Liver (tissue), 9 donors: ENCODE data around the gene CRAMP1. TPM values are rescaled to one million over a fixed set of nuclear protein-coding genes. Genes with fewer than 3 reads are reported as not detected.

Experiments
- DNase-seq: peaks from one replicate; pipeline ENCODE4 v3.0.0-alpha.2; 2017; ENCODE audit warnings: low spot score
- H3K27ac ChIP-seq, 2 donors: one replicate each; pipeline ENCODE4 v1.7.0; 2013; ENCODE audit warnings: inconsistent platforms in 2 of 2, low read length in 2 of 2, control low read depth in 1 of 2, low read depth in 1 of 2, mild to moderate bottlenecking in 1 of 2
- H3K27me3 ChIP-seq, 4 donors: one replicate each; pipeline versions ENCODE4 v1.6.1 to v1.7.0; 2013; ENCODE audit warnings: low read length in 3 of 4, inconsistent platforms in 1 of 4, mild to moderate bottlenecking in 1 of 4, moderate library complexity in 1 of 4; ENCODE audit not compliant: control insufficient read depth in 4 of 4, insufficient read depth in 4 of 4
- H3K36me3 ChIP-seq, 4 donors: one replicate each; pipeline versions ENCODE4 v1.6.1 to v1.7.0; 2013; ENCODE audit warnings: low read length in 3 of 4, mild to moderate bottlenecking in 3 of 4, low read depth in 1 of 4, moderate library complexity in 1 of 4; ENCODE audit not compliant: control insufficient read depth in 4 of 4, insufficient read depth in 3 of 4
- H3K4me1 ChIP-seq, 4 donors: one replicate each; pipeline versions ENCODE4 v1.6.1 to v1.7.0; 2013; ENCODE audit warnings: low read length in 3 of 4, mild to moderate bottlenecking in 3 of 4, moderate library complexity in 1 of 4; ENCODE audit not compliant: control insufficient read depth in 4 of 4, insufficient read depth in 4 of 4
- H3K4me3 ChIP-seq, 3 donors: one replicate each; pipeline versions ENCODE4 v1.6.1 to v1.7.0; 2013; ENCODE audit warnings: low read length in 3 of 3, control low read depth in 1 of 3, low read depth in 1 of 3, mild to moderate bottlenecking in 1 of 3
- H3K9ac ChIP-seq, 2 donors: one replicate each; pipeline ENCODE4 v1.7.0; 2013; ENCODE audit warnings: low read length in 2 of 2, mild to moderate bottlenecking in 2 of 2, moderate library complexity in 2 of 2, control low read depth in 1 of 2, low read depth in 1 of 2
- H3K9me3 ChIP-seq, 4 donors: one replicate each; pipeline versions ENCODE4 v1.6.1 to v1.7.0; 2013; ENCODE audit warnings: low read length in 3 of 4; ENCODE audit not compliant: control insufficient read depth in 4 of 4
- EGR1 ChIP-seq, 2 donors: IDR thresholded peaks; 2 replicates each; pipeline ENCODE4 v1.6.1; 2016 to 2018; ENCODE audit warnings: antibody characterized with exemption in 2 of 2, low read depth in 2 of 2
- FOXA1 ChIP-seq: IDR thresholded peaks from 2 replicates; pipeline ENCODE4 v1.6.1; 2016; ENCODE audit warnings: antibody characterized with exemption
- FOXA2 ChIP-seq: IDR thresholded peaks from 2 replicates; pipeline ENCODE4 v1.6.1; 2016; ENCODE audit warnings: antibody characterized with exemption
- HNF4A ChIP-seq, 2 donors: conservative IDR thresholded peaks; 2 replicates each; pipeline ENCODE4 v1.6.1; 2016; ENCODE audit warnings: antibody characterized with exemption in 2 of 2, mild to moderate bottlenecking in 2 of 2
- HNF4G ChIP-seq: IDR thresholded peaks from 2 replicates; pipeline ENCODE4 v1.6.1; 2016; ENCODE audit warnings: antibody characterized with exemption
- JUND ChIP-seq, 2 donors: IDR thresholded peaks; 2 replicates each; pipeline ENCODE4 v1.6.1; 2016; ENCODE audit warnings: antibody characterized with exemption in 2 of 2
- NR2F2 ChIP-seq: IDR thresholded peaks from 2 replicates; pipeline ENCODE4 v1.6.1; 2016; ENCODE audit warnings: antibody characterized with exemption
- RAD21 ChIP-seq, 2 donors: IDR thresholded peaks; 2 replicates each; pipeline ENCODE4 v1.6.1; 2016; ENCODE audit warnings: antibody characterized with exemption in 2 of 2, mild to moderate bottlenecking in 2 of 2
- RXRA ChIP-seq, 2 donors: IDR thresholded peaks; 2 replicates each; pipeline ENCODE4 v1.6.1; 2017 to 2018; ENCODE audit warnings: antibody characterized with exemption in 2 of 2, mild to moderate bottlenecking in 1 of 2
- SP1 ChIP-seq: IDR thresholded peaks from 2 replicates; pipeline ENCODE4 v1.6.1; 2018; ENCODE audit warnings: antibody characterized with exemption, mild to moderate bottlenecking
- TAF1 ChIP-seq: conservative IDR thresholded peaks from 2 replicates; pipeline ENCODE4 v1.6.1; 2016; ENCODE audit warnings: antibody characterized with exemption, mild to moderate bottlenecking
- YY1 ChIP-seq: IDR thresholded peaks from 2 replicates; pipeline ENCODE4 v1.6.1; 2016; ENCODE audit warnings: antibody characterized with exemption, mild to moderate bottlenecking
- WGBS: extraction: QIAGEN DNeasy Blood & Tissue Kit; methylation state at CpG from one replicate; pipeline ENCODE4 v1.1.7; 2013; 5-methylcytosine and 5-hydroxymethylcytosine counted together
- polyA plus RNA-seq, 2 donors: library from polyadenylated mRNA; stranded (reverse) in 1 of 2; unstranded in 1 of 2; fragments of 200-250 nt in 1 of 2; fragments of >200 nt in 1 of 2; fragmentation: Nextera tagmentation in 1 of 2; extraction: Ambion mirVana in 1 of 2; gene quantifications; one replicate each; pipeline versions ENCODE4 v1.2.1 to v1.2.3, GENCODE V29; 2013 to 2015
- total RNA-seq, 2 donors: library from RNA; depleted of rRNA; stranded (reverse); fragments of >200 nt; gene quantifications; one replicate each; pipeline ENCODE4 v1.2.3, GENCODE V29; 2014
- TF ChIP-seq, protein P1 (sequence below): fragments of 150-350 bp; IDR thresholded peaks from 2 replicates; pipeline ENCODE4 v1.5.1; 2017; ENCODE audit warnings: improper control_type of control experiment, low read depth, low read length; ENCODE audit not compliant: missing input control
- TF ChIP-seq, protein P2 (sequence below): IDR thresholded peaks from 2 replicates; pipeline ENCODE4 v1.6.1; 2016; ENCODE audit warnings: antibody characterized with exemption
- TF ChIP-seq, protein P3 (sequence below): IDR thresholded peaks from 2 replicates; pipeline ENCODE4 v1.6.1; 2016; ENCODE audit warnings: antibody characterized with exemption
- TF ChIP-seq, protein P4 (sequence below): IDR thresholded peaks from 2 replicates; pipeline ENCODE4 v1.6.1; 2016; ENCODE audit warnings: antibody characterized with exemption, mild to moderate bottlenecking
- donor health status: healthy.
- donor health status: healthy.
- donor health status: healthy.
- donor health status: healthy.
- donor health status: healthy.

Gene CRAMP1
- total and polyA plus RNA-seq, 4 donors, result 1.1 to 6.4 (median 4.2) TPM

DNA sequence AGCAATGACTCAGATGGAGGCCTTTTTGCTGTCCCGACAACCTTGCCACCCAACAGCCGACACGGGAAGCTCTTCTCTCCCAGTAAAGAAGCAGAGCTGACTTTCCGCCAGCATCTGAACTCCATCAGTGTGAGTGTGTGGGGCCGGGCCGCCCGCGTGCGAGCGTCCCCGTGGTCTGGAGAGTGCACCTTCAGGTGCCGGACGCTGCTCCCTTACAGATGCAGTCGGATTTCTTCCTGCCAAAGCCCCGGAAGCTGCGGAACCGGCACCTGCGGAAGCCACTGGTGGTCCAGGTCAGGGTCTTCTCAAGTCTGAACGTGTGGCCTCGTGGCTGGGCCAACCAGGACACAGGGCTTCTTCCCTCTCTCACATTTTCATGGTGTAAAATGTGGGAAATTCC, 50.4 kb downstream of the CRAMP1 start (continued):
- TF ChIP-seq, protein P1, sequence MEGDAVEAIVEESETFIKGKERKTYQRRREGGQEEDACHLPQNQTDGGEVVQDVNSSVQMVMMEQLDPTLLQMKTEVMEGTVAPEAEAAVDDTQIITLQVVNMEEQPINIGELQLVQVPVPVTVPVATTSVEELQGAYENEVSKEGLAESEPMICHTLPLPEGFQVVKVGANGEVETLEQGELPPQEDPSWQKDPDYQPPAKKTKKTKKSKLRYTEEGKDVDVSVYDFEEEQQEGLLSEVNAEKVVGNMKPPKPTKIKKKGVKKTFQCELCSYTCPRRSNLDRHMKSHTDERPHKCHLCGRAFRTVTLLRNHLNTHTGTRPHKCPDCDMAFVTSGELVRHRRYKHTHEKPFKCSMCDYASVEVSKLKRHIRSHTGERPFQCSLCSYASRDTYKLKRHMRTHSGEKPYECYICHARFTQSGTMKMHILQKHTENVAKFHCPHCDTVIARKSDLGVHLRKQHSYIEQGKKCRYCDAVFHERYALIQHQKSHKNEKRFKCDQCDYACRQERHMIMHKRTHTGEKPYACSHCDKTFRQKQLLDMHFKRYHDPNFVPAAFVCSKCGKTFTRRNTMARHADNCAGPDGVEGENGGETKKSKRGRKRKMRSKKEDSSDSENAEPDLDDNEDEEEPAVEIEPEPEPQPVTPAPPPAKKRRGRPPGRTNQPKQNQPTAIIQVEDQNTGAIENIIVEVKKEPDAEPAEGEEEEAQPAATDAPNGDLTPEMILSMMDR, result no peak
- no peak for TF ChIP-seq YY1
- no peak for TF ChIP-seq EGR1 (IDR thresholded peaks at IDR 0.05; ENCODE audit: low read depth in 2 of 2)
- no peak for TF ChIP-seq HNF4A (conservative IDR thresholded peaks at IDR 0.05)
- TF ChIP-seq, protein P2, sequence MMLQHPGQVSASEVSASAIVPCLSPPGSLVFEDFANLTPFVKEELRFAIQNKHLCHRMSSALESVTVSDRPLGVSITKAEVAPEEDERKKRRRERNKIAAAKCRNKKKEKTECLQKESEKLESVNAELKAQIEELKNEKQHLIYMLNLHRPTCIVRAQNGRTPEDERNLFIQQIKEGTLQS, result no peak
- TF ChIP-seq JUND (IDR thresholded peaks at IDR 0.05), result no peak

DNA sequence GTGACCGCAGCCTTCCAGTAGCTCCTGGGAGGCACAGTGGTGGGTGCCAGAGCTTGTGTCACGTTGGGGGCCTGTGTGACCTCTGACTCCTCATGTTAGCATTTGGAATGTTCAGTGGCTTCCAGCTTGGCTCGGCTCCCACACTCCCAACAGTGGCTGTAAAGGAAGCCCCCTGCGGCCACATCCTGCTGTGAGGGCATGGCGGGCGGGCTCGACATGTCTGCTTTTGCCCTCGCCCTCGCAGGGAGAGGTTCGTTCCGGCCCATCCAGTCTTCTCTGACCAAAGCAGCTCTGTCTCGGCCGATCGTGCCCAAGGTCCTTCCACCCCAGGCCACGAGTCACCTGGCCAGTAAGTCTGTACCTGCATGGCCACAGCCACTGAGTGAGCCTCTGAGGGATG, 53.7 kb downstream of the CRAMP1 start:
- Histone ChIP-seq H3K36me3 (peaks cover 21 to 84% (median 66%) of the 10 kb centered on the region in 4 donors), H3K4me3 (no peak overlapping the region), H3K27me3 (no peaks in the 10 kb centered on the region), H3K9ac (no peak overlapping the region), H3K27ac (no peak overlapping the region), H3K9me3 (no peaks in the 10 kb centered on the region), H3K4me1 (no peaks in the 10 kb centered on the region)
- WGBS, result 91% methylated on average over 15 of the region's 15 CpGs
- DNase-seq, result no peak
- no peak for TF ChIP-seq TAF1
- no peak for TF ChIP-seq RXRA (IDR thresholded peaks at IDR 0.05)
- TF ChIP-seq HNF4G, result no peak
- TF ChIP-seq, protein P3, sequence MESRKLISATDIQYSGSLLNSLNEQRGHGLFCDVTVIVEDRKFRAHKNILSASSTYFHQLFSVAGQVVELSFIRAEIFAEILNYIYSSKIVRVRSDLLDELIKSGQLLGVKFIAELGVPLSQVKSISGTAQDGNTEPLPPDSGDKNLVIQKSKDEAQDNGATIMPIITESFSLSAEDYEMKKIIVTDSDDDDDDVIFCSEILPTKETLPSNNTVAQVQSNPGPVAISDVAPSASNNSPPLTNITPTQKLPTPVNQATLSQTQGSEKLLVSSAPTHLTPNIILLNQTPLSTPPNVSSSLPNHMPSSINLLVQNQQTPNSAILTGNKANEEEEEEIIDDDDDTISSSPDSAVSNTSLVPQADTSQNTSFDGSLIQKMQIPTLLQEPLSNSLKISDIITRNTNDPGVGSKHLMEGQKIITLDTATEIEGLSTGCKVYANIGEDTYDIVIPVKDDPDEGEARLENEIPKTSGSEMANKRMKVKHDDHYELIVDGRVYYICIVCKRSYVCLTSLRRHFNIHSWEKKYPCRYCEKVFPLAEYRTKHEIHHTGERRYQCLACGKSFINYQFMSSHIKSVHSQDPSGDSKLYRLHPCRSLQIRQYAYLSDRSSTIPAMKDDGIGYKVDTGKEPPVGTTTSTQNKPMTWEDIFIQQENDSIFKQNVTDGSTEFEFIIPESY, result no peak
- TF ChIP-seq FOXA2, result no peak
- no peak for TF ChIP-seq YY1
- no peak for TF ChIP-seq JUND (IDR thresholded peaks at IDR 0.05)
- no peak for TF ChIP-seq NR2F2
- TF ChIP-seq, protein P4, sequence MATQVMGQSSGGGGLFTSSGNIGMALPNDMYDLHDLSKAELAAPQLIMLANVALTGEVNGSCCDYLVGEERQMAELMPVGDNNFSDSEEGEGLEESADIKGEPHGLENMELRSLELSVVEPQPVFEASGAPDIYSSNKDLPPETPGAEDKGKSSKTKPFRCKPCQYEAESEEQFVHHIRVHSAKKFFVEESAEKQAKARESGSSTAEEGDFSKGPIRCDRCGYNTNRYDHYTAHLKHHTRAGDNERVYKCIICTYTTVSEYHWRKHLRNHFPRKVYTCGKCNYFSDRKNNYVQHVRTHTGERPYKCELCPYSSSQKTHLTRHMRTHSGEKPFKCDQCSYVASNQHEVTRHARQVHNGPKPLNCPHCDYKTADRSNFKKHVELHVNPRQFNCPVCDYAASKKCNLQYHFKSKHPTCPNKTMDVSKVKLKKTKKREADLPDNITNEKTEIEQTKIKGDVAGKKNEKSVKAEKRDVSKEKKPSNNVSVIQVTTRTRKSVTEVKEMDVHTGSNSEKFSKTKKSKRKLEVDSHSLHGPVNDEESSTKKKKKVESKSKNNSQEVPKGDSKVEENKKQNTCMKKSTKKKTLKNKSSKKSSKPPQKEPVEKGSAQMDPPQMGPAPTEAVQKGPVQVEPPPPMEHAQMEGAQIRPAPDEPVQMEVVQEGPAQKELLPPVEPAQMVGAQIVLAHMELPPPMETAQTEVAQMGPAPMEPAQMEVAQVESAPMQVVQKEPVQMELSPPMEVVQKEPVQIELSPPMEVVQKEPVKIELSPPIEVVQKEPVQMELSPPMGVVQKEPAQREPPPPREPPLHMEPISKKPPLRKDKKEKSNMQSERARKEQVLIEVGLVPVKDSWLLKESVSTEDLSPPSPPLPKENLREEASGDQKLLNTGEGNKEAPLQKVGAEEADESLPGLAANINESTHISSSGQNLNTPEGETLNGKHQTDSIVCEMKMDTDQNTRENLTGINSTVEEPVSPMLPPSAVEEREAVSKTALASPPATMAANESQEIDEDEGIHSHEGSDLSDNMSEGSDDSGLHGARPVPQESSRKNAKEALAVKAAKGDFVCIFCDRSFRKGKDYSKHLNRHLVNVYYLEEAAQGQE, result no peak
- TF ChIP-seq SP1, result no peak
- TF ChIP-seq FOXA1, result no peak
- TF ChIP-seq RAD21 (IDR thresholded peaks at IDR 0.05), result no peak
